HG03196 (cell line): ENCODE results near the gene DEPDC7.
A peak's percentile ranks its signal among the peaks of the same experiment; 100 is the strongest.
"Not testable (repeated sequence)": the region's sequence is repeated elsewhere in the genome, so short reads cannot be mapped to it uniquely, and the experiment has no call there.

Experiments used
- ATAC-seq: cut with Tn5 transposase; IDR thresholded peaks from one replicate; pipeline ENCODE4 v1.9.1; 2021; ENCODE audit not compliant: unreplicated experiment

Gene DEPDC7

GRCh38 chr11:33015621-33016551 is at the start of gene DEPDC7:
Gene DEPDC7 (plus strand): TSS chr11:33015878. CDS start chr11:33015956, 78 bp downstream.
- ATAC-seq: peak; percentile 37

- ATAC-seq: no peak
These were observed 47.1 kb upstream of the DEPDC7 start for GRCh38 chr11:32968541-32968940.

GRCh38 chr11:32972233-32972632 is 43.4 kb upstream of the DEPDC7 start:
- ATAC-seq: not testable (repeated sequence)

DNA sequence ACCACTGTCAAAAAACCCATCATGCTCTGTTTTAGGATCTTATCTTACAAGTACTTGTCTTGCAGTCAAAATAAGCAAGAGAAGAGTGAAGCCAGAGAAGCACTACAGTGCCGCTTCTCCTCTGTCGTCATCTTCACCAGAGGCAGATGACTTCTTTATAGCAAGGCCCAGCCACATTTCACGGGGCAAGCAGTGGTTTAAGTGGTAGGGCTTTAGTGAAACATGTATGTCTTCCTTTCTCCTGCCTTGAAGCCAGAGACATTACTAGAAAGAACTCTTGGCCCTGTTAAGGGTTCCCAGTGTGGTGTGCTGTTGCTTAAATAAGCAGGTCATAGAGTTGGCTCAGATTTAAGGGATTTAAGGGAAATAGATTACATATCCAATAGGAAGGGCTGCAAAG is 42.9 kb upstream of the DEPDC7 start:
- ATAC-seq: no peak

DNA sequence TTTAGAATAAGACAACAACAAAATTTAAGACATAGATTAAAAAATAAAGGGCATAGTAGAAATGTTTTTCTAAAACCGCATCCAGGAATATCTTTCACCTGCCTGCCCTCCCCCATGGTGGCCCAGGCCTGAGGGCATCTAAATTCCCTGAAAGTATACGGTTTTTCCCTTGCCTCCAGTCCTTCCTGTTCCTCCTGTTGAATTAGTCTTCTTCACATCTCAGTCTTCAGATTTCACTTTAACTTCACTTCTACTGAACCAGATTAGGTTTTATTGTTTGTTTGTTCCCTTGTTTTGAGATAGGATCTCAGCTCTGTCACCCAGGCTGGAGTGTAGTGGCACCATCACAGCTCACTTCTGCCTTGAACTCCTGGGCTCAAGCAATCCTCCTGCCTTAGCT is 33.1 kb upstream of the DEPDC7 start:
- no peak for ATAC-seq

DNA sequence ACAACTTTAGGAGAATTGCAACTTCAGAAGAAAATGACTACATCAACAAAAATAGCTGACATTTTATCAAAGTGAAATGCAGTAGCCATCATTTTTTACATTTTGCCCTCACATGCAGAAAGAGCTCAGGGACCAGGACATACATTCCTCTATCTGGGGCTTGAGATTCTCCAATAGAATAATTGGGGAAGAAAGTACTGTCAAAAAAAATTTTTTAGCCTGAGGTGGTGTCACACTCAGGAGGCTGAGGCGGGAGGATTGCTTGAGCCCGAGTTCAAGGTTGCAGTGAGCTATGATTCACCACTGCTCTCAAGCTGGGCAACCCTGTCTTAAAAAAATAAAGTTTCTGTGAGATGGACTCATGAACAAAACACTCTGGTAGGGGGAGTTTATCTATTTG is 32.2 kb upstream of the DEPDC7 start:
- no peak for ATAC-seq

DNA sequence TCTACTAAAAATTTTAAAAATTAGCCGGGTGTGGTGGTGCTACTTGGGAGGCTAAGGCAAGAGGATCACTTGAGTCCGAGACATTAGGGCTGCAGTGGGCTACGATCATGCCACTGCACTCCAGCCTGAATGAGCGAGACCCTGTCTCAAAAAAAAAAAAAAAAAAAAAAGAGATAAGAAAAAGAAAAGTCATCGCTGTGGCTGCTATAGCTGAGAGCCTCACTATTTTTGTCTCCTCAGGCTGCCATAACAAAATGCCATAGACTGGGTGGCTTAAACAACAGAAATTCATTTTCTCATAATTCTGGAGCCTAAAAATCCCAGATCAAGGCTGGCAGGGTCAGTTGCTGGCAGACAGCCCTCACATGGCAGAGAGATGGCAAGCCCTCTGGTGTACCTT is 30.1 kb upstream of the DEPDC7 start:
- no peak for ATAC-seq

DNA sequence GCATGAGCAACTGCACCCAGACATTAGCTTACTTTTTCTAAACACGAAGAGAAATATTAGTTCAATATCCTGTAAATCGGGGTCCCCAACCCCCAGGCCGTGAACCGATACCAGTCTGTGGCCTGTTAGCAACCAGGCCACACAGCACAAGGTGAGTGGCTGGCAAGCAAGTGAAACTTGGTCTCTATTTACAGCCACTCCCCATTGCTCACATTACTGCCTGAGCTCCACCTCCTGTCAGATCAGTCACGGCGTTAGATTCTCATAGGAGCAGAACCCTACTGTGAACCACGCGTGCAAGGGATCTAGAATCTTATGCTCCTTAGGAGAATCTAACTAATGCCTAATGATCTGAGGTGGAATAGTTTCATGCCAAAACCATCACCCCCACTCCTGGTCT is 27.8 kb upstream of the DEPDC7 start:
- ATAC-seq: no peak

- ATAC-seq: no peak
These were observed 25.2 kb upstream of the DEPDC7 start for GRCh38 chr11:32990481-32990880.

GRCh38 chr11:32991427-32991826 is 24.3 kb upstream of the DEPDC7 start:
- ATAC-seq: no peak

DNA sequence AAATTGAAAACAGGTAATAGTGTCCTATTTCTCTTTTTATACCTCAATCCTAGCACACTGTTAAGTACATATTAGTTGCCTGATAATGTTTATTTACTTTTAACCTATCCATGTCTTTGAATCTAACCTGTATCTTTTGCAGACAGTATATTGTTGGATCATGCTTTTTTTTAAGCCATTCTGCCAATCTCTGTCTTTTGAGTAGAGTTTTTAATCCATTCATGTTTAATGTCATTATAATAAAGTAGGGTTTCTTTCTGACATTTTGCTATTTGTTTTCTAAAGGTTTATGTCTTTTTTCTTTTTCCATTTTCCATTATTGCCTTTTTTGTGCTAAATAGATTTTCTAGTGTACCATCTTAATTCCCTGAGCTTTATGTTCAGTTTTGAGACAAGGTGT is 23.8 kb upstream of the DEPDC7 start:
- no peak for ATAC-seq

DNA sequence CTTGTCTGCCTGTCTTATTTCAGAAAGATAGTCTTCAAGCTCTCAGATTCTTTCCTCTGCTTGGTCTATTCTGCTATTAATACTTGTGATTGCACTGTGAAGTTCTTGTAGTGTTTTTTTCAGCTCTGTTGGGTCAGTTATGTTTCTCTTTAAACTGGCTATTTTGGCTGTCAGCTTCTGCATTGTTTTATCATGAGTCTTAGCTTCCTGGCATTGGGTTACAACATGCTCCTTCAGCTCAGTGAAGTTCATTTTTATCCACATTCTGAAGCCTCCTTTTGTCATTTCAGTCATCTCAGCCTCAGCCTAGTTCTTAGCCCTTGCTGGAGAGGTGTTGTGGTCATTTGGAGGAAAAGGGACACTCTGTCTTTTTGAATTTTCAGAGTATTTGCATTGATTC is 15.5 kb upstream of the DEPDC7 start:
- no peak for ATAC-seq

GRCh38 chr11:33001281-33001680 is 14.4 kb upstream of the DEPDC7 start:
- no peak for ATAC-seq

- no peak for ATAC-seq
These were observed 13.7 kb upstream of the DEPDC7 start for GRCh38 chr11:33001751-33002542.

GRCh38 chr11:33005175-33005574 is 10.5 kb upstream of the DEPDC7 start:
- ATAC-seq: no peak

GRCh38 chr11:33006010-33006409 is 9.7 kb upstream of the DEPDC7 start:
- ATAC-seq: no peak

DNA sequence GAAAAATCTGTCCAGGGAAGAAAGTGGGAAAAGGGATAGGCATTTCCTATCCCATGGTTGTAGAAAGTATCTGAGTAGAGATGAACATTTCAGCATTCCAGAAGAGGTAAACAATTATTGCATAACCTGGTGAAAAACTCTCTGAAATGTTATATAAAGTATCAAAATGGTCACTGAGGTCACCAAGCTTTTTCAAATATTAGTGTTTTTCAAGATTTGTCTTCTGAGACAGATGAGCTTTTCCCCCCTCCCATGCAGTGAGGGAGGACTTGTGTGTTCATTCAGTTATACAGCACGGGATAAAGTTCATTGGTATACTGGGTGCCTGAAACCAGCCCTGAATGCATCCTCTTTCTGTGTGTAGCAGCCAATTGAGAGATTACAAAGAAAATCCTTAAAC is 1.9 kb upstream of the DEPDC7 start:
- ATAC-seq: no peak

DNA sequence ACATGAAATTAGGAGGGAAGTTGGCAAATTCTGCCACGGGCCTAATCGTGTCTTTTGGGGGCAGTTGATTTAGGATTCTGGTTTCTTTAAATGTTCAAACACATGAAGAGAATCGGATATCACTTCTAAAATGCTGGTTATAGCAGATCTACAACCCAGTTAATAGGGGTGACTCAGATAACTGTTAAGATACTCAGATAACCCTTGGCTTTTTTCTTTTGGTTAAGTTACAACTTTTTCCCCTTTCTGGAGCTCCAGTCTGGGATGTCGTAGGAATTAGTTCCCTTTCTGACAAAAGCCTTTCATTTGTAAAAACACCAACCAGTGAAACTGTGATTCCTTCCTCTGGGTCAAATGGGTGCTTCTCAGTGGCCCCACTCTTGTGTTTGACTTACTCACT is 976 bp downstream of the DEPDC7 start:
- ATAC-seq: no peak

GRCh38 chr11:33017478-33017877 is 1.8 kb downstream of the DEPDC7 start:
- no peak for ATAC-seq

DNA sequence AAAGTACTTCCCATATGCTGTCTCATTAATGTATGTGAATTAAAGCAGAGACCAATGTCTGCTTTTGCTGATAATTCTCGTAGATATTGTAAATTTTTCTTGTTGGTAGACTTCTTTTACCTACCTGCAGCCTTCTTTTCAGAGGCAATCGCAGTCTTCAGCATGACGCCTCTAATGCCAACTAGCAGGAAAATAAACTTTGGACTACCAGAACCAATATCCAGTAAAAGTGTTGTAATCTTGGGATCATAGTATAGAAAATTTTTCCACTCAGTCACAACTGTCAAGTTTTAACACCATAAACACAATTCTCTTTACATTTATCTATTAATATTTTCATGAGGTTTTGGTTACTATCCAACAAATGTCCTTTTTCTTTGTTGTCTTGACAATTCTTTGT is 2.3 kb downstream of the DEPDC7 start:
- no peak for ATAC-seq

DNA sequence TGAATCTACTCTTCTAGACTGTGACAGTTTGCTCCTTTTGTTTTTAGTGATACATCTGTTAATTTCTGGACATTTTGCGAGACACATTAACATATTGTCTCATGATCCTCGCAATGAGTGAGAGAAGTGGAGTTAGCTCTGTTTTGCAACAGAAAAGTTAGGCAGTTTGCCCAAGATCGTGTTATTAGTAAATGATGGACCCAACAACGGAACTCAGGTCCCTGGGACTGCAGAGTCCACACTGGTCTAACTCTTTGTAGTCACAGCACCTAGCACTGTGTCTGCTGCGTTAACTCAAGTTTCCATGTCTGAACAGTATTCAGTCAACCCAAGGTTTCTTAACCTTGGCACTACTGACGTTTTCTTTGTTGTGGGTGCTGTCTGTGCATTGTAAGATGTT is 3.2 kb downstream of the DEPDC7 start:
- ATAC-seq: no peak

DNA sequence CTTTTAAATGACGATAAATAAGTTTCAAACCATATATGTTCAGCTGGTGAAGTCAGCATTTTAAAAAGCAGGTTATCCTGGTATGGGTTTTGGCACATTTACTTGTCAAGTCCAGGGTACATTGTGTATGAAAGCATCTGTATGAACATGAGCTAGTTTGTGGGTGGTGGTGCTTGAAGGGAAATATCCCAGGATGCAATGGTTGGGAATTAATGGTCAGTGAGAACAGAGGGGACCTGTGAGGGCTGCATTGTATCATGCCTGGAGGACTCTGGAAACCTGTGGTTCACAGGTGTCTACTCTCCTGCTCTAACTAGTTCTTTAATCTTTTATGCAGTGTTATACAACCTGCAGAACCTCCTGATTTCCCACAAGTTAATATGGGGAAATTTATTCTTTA is 5.8 kb downstream of the DEPDC7 start:
- no peak for ATAC-seq
